ENCODE measurements around the gene MNDA.

GRCh38 chr1:158800526-158800925 lies 30.6 kb upstream of the MNDA start:
- TF ChIP-seq POLR2AphosphoS5 (IDR thresholded peaks at IDR 0.05; ENCODE audit: borderline replicate concordance, low read depth, low read length) (no peak), EZH2 (IDR thresholded peaks at IDR 0.05) (no peak)

Data from SK-N-MC (cell line).